PC-3 (cell line): ENCODE measurements around the gene RC3H1. TPM values are rescaled to one million over a fixed set of nuclear protein-coding genes. Genes with fewer than 3 reads are reported as not detected.

Experiments
- ATAC-seq: fragments of 200-7000 bp; cut with Tn5 transposase; 2 replicates; pipeline ENCODE4 v1.9.1; 2020; ENCODE audit warnings: mild to moderate bottlenecking, moderate library complexity
- BruUV-seq: library from RNA; stranded (reverse); fragments of 400-500 nt; replicated peaks from 2 replicates; lab custom pipeline; 2021; lab: Mats Ljungman, UMichigan
- CTCF ChIA-PET: fragments of 300-600 bp; sonication (Branson Sonifier 250); formaldehyde crosslinking; loops from one replicate; lab custom pipeline; 2022; ENCODE audit warnings: antibody characterized with exemption; lab: Charles Lee
- POLR2A ChIA-PET: fragments of 300-600 bp; sonication (Branson Sonifier 250); formaldehyde crosslinking; loops from one replicate; lab custom pipeline; 2022; ENCODE audit warnings: antibody characterized with exemption; ENCODE audit not compliant: unreplicated experiment; lab: Charles Lee
- DNase-seq: peaks from one replicate; pipeline ENCODE4 v3.0.0-alpha.2; 2015
- H2AFZ ChIP-seq: fragments of 300-600 bp; sonication (generic); 2 replicates; pipeline ENCODE4 v1.6.0; 2016; ENCODE audit warnings: antibody characterized with exemption, low read length
- H3F3A ChIP-seq: fragments of 300-600 bp; sonication (generic); one replicate; pipeline ENCODE4 v1.6.0; 2017; ENCODE audit warnings: antibody characterized with exemption, low read length, control low read depth, mild to moderate bottlenecking; ENCODE audit not compliant: unreplicated experiment
- H3K27ac ChIP-seq: fragments of 300-600 bp; sonication (generic); 2 replicates; pipeline ENCODE4 v1.5.1; 2016; ENCODE audit warnings: mild to moderate bottlenecking, low read length
- H3K27me3 ChIP-seq: fragments of 300-600 bp; sonication (generic); 2 replicates; pipeline ENCODE4 v1.6.1; 2016; ENCODE audit warnings: low read length, mixed read lengths
- H3K36me3 ChIP-seq: fragments of 300-600 bp; sonication (generic); 2 replicates; pipeline ENCODE4 v1.6.1; 2016; ENCODE audit warnings: low read depth, mixed run types, low read length, mixed read lengths
- H3K4me1 ChIP-seq: fragments of 300-600 bp; sonication (generic); 2 replicates; pipeline ENCODE4 v1.5.1; 2016; ENCODE audit warnings: low read length; ENCODE audit not compliant: insufficient read depth
- H3K4me2 ChIP-seq: fragments of 300-600 bp; sonication (generic); 2 replicates; pipeline ENCODE4 v1.6.0; 2016; ENCODE audit warnings: low read length
- H3K4me3 ChIP-seq: fragments of 300-600 bp; sonication (generic); 2 replicates; pipeline ENCODE4 v1.5.1; 2016; ENCODE audit warnings: mild to moderate bottlenecking, low read length, mixed read lengths
- H3K79me2 ChIP-seq: fragments of 300-600 bp; sonication (generic); 2 replicates; pipeline ENCODE4 v1.6.1; 2017; ENCODE audit warnings: low read length, mixed read lengths
- H3K9ac ChIP-seq: fragments of 300-600 bp; sonication (generic); 2 replicates; pipeline ENCODE4 v1.6.0; 2016; ENCODE audit warnings: mild to moderate bottlenecking, low read length
- H3K9me2 ChIP-seq: fragments of 300-600 bp; sonication (generic); replicated peaks from 2 replicates; pipeline ENCODE4 v1.6.1; 2016; ENCODE audit warnings: mixed run types, low read length, mixed read lengths
- H3K9me3 ChIP-seq: fragments of 300-600 bp; sonication (generic); 2 replicates; pipeline ENCODE4 v1.6.1; 2016; ENCODE audit warnings: low read length, mixed read lengths
- H4K20me1 ChIP-seq: fragments of 300-600 bp; sonication (generic); 2 replicates; pipeline ENCODE4 v1.6.1; 2016; ENCODE audit warnings: low read length, mixed read lengths
- EZH2 ChIP-seq: fragments of 300-600 bp; sonication (generic); IDR thresholded peaks from one replicate; pipeline ENCODE4 v1.6.1; 2017; ENCODE audit warnings: antibody characterized with exemption, mild to moderate bottlenecking, low read length; ENCODE audit not compliant: unreplicated experiment
- EZH2phosphoT487 ChIP-seq: fragments of 300-600 bp; sonication (generic); IDR thresholded peaks from 2 replicates; pipeline ENCODE4 v1.6.1; 2018; ENCODE audit warnings: mild to moderate bottlenecking, antibody characterized with exemption, low read length, borderline replicate concordance
- intact Hi-C: fragments of 100-400 bp; cut with micrococcal nuclease; formaldehyde crosslinking; loops from 2 replicates; pipeline ENCODE4 v1.9.0; 2023
- total RNA-seq: library from RNA; depleted of rRNA; stranded (reverse); fragments of >200 nt; gene quantifications from 2 replicates; pipeline ENCODE4 v1.2.3, GENCODE V29; 2014; rRNA removed
- TF ChIP-seq, protein P1 (sequence below): fragments of 300-600 bp; sonication (generic); conservative IDR thresholded peaks from 2 replicates; pipeline ENCODE4 v1.5.1; 2017; ENCODE audit warnings: antibody characterized with exemption, low read depth, mild to moderate bottlenecking, low read length

The RC3H1 gene
- total RNA-seq, 1 experiment from 2014 or later: 7.5 TPM

GRCh38 chr1:173886746-173887611 is 135.2 kb downstream of the RC3H1 start:
- no peaks in the 10 kb centered on the region for H3K9me3 ChIP-seq
- H3K27me3 ChIP-seq: no peaks in the 10 kb centered on the region
- no peak for ATAC-seq
- H3K27ac ChIP-seq: no peak overlapping the region
- intact Hi-C loops: no loop called here
- no peaks in the 10 kb centered on the region for H3K36me3 ChIP-seq
- no peaks in the 10 kb centered on the region for H3F3A ChIP-seq
- ChIA-PET CTCF (no interaction called here), POLR2A (no interaction called here)
- H3K9ac ChIP-seq: no peak overlapping the region
- H3K79me2 ChIP-seq: no peaks in the 10 kb centered on the region
- no peak for TF ChIP-seq EZH2
- no peak for TF ChIP-seq EZH2phosphoT487
- TF ChIP-seq, protein P1, sequence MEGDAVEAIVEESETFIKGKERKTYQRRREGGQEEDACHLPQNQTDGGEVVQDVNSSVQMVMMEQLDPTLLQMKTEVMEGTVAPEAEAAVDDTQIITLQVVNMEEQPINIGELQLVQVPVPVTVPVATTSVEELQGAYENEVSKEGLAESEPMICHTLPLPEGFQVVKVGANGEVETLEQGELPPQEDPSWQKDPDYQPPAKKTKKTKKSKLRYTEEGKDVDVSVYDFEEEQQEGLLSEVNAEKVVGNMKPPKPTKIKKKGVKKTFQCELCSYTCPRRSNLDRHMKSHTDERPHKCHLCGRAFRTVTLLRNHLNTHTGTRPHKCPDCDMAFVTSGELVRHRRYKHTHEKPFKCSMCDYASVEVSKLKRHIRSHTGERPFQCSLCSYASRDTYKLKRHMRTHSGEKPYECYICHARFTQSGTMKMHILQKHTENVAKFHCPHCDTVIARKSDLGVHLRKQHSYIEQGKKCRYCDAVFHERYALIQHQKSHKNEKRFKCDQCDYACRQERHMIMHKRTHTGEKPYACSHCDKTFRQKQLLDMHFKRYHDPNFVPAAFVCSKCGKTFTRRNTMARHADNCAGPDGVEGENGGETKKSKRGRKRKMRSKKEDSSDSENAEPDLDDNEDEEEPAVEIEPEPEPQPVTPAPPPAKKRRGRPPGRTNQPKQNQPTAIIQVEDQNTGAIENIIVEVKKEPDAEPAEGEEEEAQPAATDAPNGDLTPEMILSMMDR: no peak
- no peak overlapping the region for H3K4me3 ChIP-seq
- H3K4me1 ChIP-seq: no peaks in the 10 kb centered on the region
- no peaks in the 10 kb centered on the region for H3K9me2 ChIP-seq
- DNase-seq: no peak
- no peak overlapping the region for H3K4me2 ChIP-seq
- H4K20me1 ChIP-seq: no peaks in the 10 kb centered on the region
- BruUV-seq: no TSS peak
- no peak overlapping the region for H2AFZ ChIP-seq

- Histone ChIP-seq H2AFZ (no peak overlapping the region), H3K9ac (no peak overlapping the region), H3K4me3 (no peak overlapping the region), H3K4me1 (no peaks in the 10 kb centered on the region), H4K20me1 (no peaks in the 10 kb centered on the region), H3K27ac (no peak overlapping the region), H3K4me2 (no peak overlapping the region), H3K9me3 (no peaks in the 10 kb centered on the region), H3K27me3 (no peaks in the 10 kb centered on the region), H3F3A (no peaks in the 10 kb centered on the region), H3K79me2 (no peaks in the 10 kb centered on the region), H3K9me2 (no peaks in the 10 kb centered on the region), H3K36me3 (no peaks in the 10 kb centered on the region)
- ChIA-PET POLR2A (no interaction called here), CTCF (no interaction called here)
- no peak for ATAC-seq
- TF ChIP-seq, protein P1: no peak
- no peak for TF ChIP-seq EZH2phosphoT487
- no peak for TF ChIP-seq EZH2
- DNase-seq: no peak
- BruUV-seq: no TSS peak
- intact Hi-C loops: no loop called here
Observed at GRCh38 chr1:173884701-173885100, 137.5 kb downstream of the RC3H1 start.

Other genes starting within 250 kb of the RC3H1 start
- 71.8 and 77.3 TPM in 2 replicates for gene DARS2, start 197.7 kb downstream of the RC3H1 start, total RNA-seq
- 92.8 and 108 TPM in 2 replicates for gene CENPL, start 197.5 kb downstream of the RC3H1 start, total RNA-seq
- gene GAS5, start 154.4 kb downstream of the RC3H1 start, total RNA-seq: 99.2 and 112 TPM in 2 replicates
- gene ZBTB37, start 154.0 kb downstream of the RC3H1 start, total RNA-seq: 0.58 and 1.5 TPM in 2 replicates
- not detected in 2 replicates for gene SERPINC1, start 105.0 kb downstream of the RC3H1 start, total RNA-seq
- 11.8 and 24.4 TPM in 2 replicates for gene RABGAP1L, start 137.2 kb upstream of the RC3H1 start, total RNA-seq